Uterus (tissue), 4 donors: ENCODE data around the gene MEMO1. TPM values are rescaled to one million over a fixed set of nuclear protein-coding genes. Genes with fewer than 3 reads are reported as not detected.
A peak's percentile ranks its signal among the peaks of the same experiment; 100 is the strongest.
"Not testable (repeated sequence)": the region's sequence is repeated elsewhere in the genome, so short reads cannot be mapped to it uniquely, and the experiment has no call there.

Source experiments
- DNase-seq, 2 donors: peaks; one replicate each; pipeline ENCODE4 v3.0.0-alpha.2; 2019 to 2020
- H3K27ac ChIP-seq, 2 donors: fragments of 200-600 bp; sonication (generic); 1 replicate in 1 of 2; 2 replicates in 1 of 2; pipeline ENCODE4 v1.5.1; 2016 to 2018
- H3K27me3 ChIP-seq, 2 donors: fragments of 200-600 bp; sonication (generic); one replicate each; pipeline ENCODE4 v1.5.1; 2018 to 2019; ENCODE audit warnings: control low read depth in 1 of 2
- H3K36me3 ChIP-seq, 2 donors: fragments of 200-600 bp; sonication (generic); one replicate each; pipeline ENCODE4 v1.5.1; 2019; ENCODE audit warnings: control low read depth in 1 of 2
- H3K4me1 ChIP-seq, 2 donors: fragments of 200-600 bp; sonication (generic); one replicate each; pipeline ENCODE4 v1.5.1; 2018 to 2019; ENCODE audit warnings: control low read depth in 1 of 2
- H3K4me3 ChIP-seq, 2 donors: fragments of 200-600 bp; sonication (generic); 1 replicate in 1 of 2; 2 replicates in 1 of 2; pipeline ENCODE4 v1.5.1; 2018 to 2019; ENCODE audit warnings: mild to moderate bottlenecking in 1 of 2
- H3K9me3 ChIP-seq, 2 donors: fragments of 200-600 bp; sonication (generic); one replicate each; pipeline ENCODE4 v1.5.1; 2019; ENCODE audit warnings: control low read depth in 1 of 2
- CTCF ChIP-seq, 4 experiments: fragments of 200-600 bp in 2 of 4; fragments of 450-650 bp in 2 of 4; sonication (generic) in 2 of 4; IDR thresholded peaks; one replicate each; pipeline ENCODE4 v1.5.1; 2016 to 2019; ENCODE audit warnings: antibody characterized with exemption in 4 of 4, mild to moderate bottlenecking in 2 of 4, moderate library complexity in 1 of 4
- POLR2A ChIP-seq, 2 donors: fragments of 450-650 bp; IDR thresholded peaks; one replicate each; pipeline ENCODE4 v1.6.1; 2016; ENCODE audit warnings: antibody characterized with exemption in 2 of 2, mild to moderate bottlenecking in 1 of 2, moderate library complexity in 1 of 2
- intact Hi-C: fragments of 100-400 bp; cut with DNase I; formaldehyde crosslinking; loops from one replicate; pipeline ENCODE4 v1.15.1; 2023; ENCODE audit warnings: low total_unique reads
- total RNA-seq, 4 donors: library from RNA; depleted of rRNA in 3 of 4; stranded (reverse); fragments of >200 nt in 3 of 4; gene quantifications; one replicate each; pipeline versions ENCODE4 v1.1.0 to v1.2.4, GENCODE V29; 2014 to 2023
- donor health status: DM: yes; HTN: yes; CAD: no.

The MEMO1 gene
- total RNA-seq, 4 donors from 2014 or later = 7.9 to 51.1 (median 23.3) TPM

- intact Hi-C loops = no loop called here
- no peaks in the 10 kb centered on the region for H3K27me3 ChIP-seq
- no peaks in the 10 kb centered on the region for H3K9me3 ChIP-seq
- H3K4me3 ChIP-seq = peak overlapping the region; percentile 56 to 82
- H3K36me3 ChIP-seq = no peaks in the 10 kb centered on the region
- TF ChIP-seq POLR2A (IDR thresholded peaks at IDR 0.05) = no peak
- no peak for TF ChIP-seq CTCF (IDR thresholded peaks at IDR 0.05)
- H3K27ac ChIP-seq = peak overlapping the region; percentile 75 to 96
- H3K4me1 ChIP-seq = peaks cover 5 to 16% of the 10 kb centered on the region in 2 donors
- no peak for DNase-seq
Measured at GRCh38 chr2:32011485-32011960, 715 bp upstream of the MEMO1 start.

GRCh38 chr2:32010280-32010669, 533 bp downstream of the MEMO1 start:
- intact Hi-C loops = not testable (repeated sequence)

GRCh38 chr2:32009516-32010256, 1.1 kb downstream of the MEMO1 start:
- Histone ChIP-seq H3K27me3 (no peaks in the 10 kb centered on the region), H3K27ac (peak overlapping the region; percentile 75 to 96), H3K4me3 (peak overlapping the region; percentile 56 to 82), H3K9me3 (no peaks in the 10 kb centered on the region), H3K4me1 (peaks cover 5 to 16% of the 10 kb centered on the region in 2 donors), H3K36me3 (no peaks in the 10 kb centered on the region)
- TF ChIP-seq POLR2A (IDR thresholded peaks at IDR 0.05) = no peak
- TF ChIP-seq CTCF (IDR thresholded peaks at IDR 0.05) = no peak
- peak; percentile 20 to 27 for DNase-seq
- intact Hi-C loops = no loop called here

More at GRCh38 chr2:32010280-32010669, 533 bp downstream of the MEMO1 start:
- H3K4me1 ChIP-seq = peaks cover 5 to 16% of the 10 kb centered on the region in 2 donors
- peak in 1 of 2 donors; percentile 41 for DNase-seq
- H3K4me3 ChIP-seq = peak overlapping the region; percentile 56 to 82
- H3K27ac ChIP-seq = peak overlapping the region; percentile 75 to 96
- not testable (repeated sequence) for H3K36me3 ChIP-seq, H3K9me3 ChIP-seq, H3K27me3 ChIP-seq

- Histone ChIP-seq H3K27ac (peak overlapping the region; percentile 75 to 96), H3K36me3 (no peaks in the 10 kb centered on the region), H3K27me3 (no peaks in the 10 kb centered on the region), H3K9me3 (no peaks in the 10 kb centered on the region), H3K4me3 (peak overlapping the region; percentile 56 to 82), H3K4me1 (peaks cover 5 to 16% of the 10 kb centered on the region in 2 donors)
- DNase-seq = no peak
- intact Hi-C loops = no loop called here
- TF ChIP-seq POLR2A (IDR thresholded peaks at IDR 0.05) (no peak), CTCF (IDR thresholded peaks at IDR 0.05) (no peak)
Measured at GRCh38 chr2:32008805-32009515, 1.8 kb downstream of the MEMO1 start.

- Histone ChIP-seq H3K4me1 (peaks cover 5 to 16% of the 10 kb centered on the region in 2 donors), H3K9me3 (no peaks in the 10 kb centered on the region), H3K4me3 (no peak overlapping the region), H3K36me3 (no peaks in the 10 kb centered on the region), H3K27ac (no peak overlapping the region), H3K27me3 (no peaks in the 10 kb centered on the region)
- DNase-seq = no peak
- TF ChIP-seq CTCF (IDR thresholded peaks at IDR 0.05) (no peak), POLR2A (IDR thresholded peaks at IDR 0.05) (no peak)
- intact Hi-C loops = no loop called here
Measured at GRCh38 chr2:32007121-32007391, 3.8 kb downstream of the MEMO1 start.
